Measurements from ENCODE around the gene AKR1D1. TPM values are rescaled to one million over a fixed set of nuclear protein-coding genes. Genes with fewer than 3 reads are reported as not detected.

Gene AKR1D1
- total RNA-seq, 4 donors from 2014 or later: 0.10 TPM; not detected in 3

DNA sequence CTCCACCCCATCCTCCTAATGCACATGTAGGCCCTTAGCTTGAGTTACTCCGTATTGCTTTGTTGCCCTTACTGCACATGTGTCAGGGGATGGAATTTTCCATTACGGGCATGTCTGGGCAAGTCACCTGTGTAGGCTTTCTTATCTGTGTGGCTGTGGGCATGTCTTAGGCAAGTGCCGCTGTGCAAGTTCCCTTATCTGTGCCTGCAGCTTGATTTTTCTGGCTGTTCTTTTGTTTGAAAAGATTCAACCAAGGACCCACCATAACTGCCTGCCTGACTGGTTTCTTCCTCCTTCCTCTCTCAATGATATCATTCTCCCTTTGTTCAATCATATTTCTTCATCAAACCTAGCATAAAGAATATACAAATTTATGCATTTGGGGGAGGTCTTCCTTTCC, 88.5 kb downstream of the AKR1D1 start:
- no peak overlapping the region for H3K4me3 ChIP-seq (ENCODE audit: low read depth, poor library complexity, severe bottlenecking)
- intact Hi-C loops (cut with DNase I; ENCODE audit: low total_unique reads): no loop called here
- WGBS, 2 donors: 83 to 87% methylated on average over 3 of the region's 3 CpGs
- TF ChIP-seq, protein P1, sequence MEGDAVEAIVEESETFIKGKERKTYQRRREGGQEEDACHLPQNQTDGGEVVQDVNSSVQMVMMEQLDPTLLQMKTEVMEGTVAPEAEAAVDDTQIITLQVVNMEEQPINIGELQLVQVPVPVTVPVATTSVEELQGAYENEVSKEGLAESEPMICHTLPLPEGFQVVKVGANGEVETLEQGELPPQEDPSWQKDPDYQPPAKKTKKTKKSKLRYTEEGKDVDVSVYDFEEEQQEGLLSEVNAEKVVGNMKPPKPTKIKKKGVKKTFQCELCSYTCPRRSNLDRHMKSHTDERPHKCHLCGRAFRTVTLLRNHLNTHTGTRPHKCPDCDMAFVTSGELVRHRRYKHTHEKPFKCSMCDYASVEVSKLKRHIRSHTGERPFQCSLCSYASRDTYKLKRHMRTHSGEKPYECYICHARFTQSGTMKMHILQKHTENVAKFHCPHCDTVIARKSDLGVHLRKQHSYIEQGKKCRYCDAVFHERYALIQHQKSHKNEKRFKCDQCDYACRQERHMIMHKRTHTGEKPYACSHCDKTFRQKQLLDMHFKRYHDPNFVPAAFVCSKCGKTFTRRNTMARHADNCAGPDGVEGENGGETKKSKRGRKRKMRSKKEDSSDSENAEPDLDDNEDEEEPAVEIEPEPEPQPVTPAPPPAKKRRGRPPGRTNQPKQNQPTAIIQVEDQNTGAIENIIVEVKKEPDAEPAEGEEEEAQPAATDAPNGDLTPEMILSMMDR (IDR thresholded peaks at IDR 0.05): no peak
- TF ChIP-seq POLR2A (IDR thresholded peaks at IDR 0.05): no peak
- no peak for DNase-seq (ENCODE audit: low spot score in 2 of 2)

DNA sequence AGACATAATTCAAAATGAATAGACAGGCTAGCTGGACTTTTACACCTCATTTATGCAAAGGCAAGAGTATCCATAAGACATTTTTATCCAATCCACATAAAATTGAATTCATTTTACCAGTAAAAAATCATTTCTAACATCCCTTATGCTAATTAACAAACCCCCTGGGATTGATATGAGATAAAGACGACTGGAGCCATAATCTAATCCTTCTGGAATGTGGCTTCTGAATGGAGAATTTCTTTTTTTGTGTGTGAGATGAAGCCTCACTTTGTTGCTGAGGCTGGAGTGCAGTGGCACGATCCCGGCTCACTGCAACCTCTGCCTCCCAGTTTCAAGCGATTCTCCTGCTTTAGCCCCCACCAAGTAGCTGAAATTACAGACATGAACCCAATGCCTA, 90.4 kb downstream of the AKR1D1 start:
- TF ChIP-seq, protein P1 (IDR thresholded peaks at IDR 0.05): no peak
- no peak for TF ChIP-seq POLR2A (IDR thresholded peaks at IDR 0.05)
- intact Hi-C loops (cut with DNase I; ENCODE audit: low total_unique reads): no loop called here
- no peak for DNase-seq (ENCODE audit: low spot score in 2 of 2)
- no peak overlapping the region for H3K4me3 ChIP-seq (ENCODE audit: low read depth, poor library complexity, severe bottlenecking)
- 67 to 68% methylated on average over 4 of the region's 4 CpGs for WGBS, 2 donors

DNA sequence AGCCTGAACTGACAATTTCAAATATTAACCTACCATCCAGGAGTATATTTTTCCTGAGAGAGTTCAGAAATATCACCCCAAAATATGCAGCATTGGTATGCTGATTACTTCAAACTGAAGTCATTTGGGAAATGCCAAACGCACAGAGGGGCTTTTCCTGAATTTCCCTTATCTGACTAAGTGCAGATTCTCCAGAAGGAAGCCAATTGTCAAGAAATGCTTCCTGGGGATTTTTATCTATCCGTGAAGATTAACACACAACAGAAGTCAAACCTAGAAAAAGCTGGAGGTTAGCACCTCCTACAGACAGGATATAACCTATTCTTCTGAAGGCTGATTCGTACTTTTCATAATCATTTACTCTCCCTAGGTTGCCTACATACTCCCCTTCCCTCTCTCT, 91.0 kb downstream of the AKR1D1 start:
- H3K4me3 ChIP-seq (ENCODE audit: low read depth, poor library complexity, severe bottlenecking): no peak overlapping the region
- TF ChIP-seq POLR2A (IDR thresholded peaks at IDR 0.05): no peak
- intact Hi-C loops (cut with DNase I; ENCODE audit: low total_unique reads): no loop called here
- no peak for DNase-seq (ENCODE audit: low spot score in 2 of 2)
- WGBS, 2 donors: 45 to 54% methylated on average over 3 of the region's 3 CpGs

DNA sequence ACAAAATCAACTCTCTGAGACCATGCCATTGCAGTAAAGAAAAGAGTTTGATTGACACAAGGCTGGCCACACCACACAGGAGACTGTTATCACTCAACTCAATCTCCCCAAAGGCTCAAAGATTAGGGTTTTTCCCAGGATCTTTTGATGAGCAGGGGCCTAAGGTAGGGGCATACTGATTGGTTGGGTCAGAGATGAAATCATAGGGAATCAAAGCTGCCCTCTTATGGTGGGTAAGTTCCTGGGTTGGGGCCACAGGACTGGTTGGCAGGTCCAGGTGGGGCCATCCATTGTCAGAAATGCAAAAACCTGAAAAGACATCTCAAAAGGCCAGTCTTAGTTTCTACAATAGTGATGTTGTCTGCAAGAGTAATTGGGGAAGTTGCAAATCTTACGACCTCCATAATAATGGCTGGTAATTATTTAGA, 91.6 kb downstream of the AKR1D1 start:
- 68 to 82% methylated on average over 1 of the region's 1 CpG for WGBS, 2 donors
- H3K4me3 ChIP-seq (ENCODE audit: low read depth, poor library complexity, severe bottlenecking): no peak overlapping the region
- no peak for TF ChIP-seq POLR2A (IDR thresholded peaks at IDR 0.05)
- TF ChIP-seq, protein P1 (IDR thresholded peaks at IDR 0.05): no peak
- intact Hi-C loops (cut with DNase I; ENCODE audit: low total_unique reads): no loop called here
- DNase-seq (ENCODE audit: low spot score in 2 of 2): no peak

Other genes with a start within 250 kb of the AKR1D1 start
- 1 to 10 TPM in 3 of 4 donors, under 1 TPM in 1; 0.34 to 2.1 (median 1.3) TPM for gene DGKI, start 229.5 kb upstream of the AKR1D1 start, total RNA-seq
- gene CREB3L2, start 74.4 kb upstream of the AKR1D1 start, total RNA-seq: 10 to 100 TPM in 3 of 4 donors, 1 to 10 TPM in 1; 7.9 to 19.1 (median 11.7) TPM